ENCODE results near the gene BPIFB6.

BPIFB6 gene

DNA sequence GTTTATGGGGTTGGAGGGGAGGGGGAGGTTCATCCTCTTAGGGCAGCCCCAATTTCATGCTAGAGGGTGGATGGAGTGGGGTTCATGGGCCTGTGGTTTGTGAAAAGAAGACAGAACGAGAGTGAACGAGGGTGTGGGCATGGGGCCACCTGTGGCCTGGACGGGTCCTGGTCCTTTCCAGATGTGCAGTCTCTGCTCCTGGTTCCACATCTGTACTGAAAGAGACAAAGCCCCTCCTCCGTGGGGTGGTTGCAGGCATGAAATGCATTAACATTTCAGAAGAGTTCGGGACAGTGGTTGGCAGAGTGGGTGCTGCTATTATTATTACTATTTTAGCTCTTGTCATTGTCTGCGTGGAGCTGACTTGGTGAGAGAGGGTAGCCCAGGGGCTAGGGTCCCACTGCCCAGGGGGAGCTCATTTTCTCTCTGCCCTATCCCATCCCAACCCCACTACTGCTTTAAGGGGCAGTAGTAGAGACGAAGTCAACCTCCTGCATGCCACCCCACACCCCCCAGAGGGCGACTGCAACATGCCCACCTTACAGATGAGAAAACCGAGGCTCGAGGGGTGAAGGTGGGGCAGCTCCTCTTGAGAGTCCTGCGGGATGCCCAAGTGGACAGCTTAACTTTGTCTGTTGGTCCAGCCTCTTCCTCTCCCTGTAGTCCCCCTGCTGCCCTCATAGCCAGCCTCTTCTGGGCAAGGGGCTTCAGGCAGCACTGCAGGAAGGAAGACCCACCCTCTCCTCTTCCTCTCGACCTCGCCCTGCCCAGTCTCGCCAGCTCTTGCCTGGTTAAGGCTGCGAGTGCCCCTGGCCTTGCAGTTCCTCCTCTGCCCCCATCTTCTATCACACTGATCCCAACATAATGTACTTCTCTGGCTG lies 15.5 kb upstream of the BPIFB6 start:
- DNase-seq (ENCODE audit: low read depth in 1 of 2, low spot score in 1 of 2) = no peak

DNA sequence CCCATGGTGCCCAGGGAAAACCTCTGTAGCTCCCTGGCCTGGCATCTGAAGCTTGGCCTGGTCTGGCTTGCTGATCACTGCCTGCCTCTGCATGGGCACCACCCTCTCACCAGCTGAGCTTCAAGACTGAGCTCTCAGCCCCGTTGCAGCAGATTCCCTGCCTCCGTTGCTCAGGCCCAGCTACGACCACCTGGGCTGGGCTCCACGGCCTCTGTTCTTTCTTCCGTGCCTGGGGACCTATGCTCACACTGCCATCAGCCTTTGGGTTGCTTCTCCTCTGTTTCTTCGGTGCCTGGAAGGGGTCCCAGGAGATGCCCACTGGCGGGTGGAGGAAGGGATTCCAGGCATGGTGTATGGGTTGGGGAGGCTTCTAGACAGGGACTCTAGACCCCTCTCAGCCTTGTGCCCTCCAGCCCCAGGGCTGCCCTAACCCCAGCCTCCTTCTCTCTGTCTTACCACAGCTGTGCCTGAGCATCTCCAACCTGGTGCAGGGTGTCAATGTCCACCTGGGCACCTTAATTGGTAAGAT lies 14.8 kb upstream of the BPIFB6 start:
- DNase-seq (ENCODE audit: low read depth in 1 of 2, low spot score in 1 of 2) = no peak

DNA sequence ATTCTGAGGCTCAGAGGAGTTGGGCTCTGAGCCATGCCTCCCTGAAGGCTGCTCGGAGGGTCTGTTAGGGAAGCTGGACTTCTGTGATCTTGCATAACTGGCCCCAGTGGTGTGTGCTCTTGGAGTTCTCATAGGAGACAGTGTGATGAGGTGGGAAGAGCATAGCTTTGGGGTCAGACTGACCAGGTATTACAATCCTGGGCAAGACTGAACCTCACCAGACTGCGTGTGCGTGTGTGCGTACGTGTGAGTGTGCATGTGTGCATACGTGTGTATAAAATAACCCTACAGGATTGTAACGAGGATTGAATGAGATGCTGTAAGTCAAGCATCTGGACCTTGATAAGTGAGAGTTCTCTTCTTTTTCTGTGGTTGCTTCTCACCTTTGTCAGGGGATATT lies 13.9 kb upstream of the BPIFB6 start:
- DNase-seq (ENCODE audit: low read depth in 1 of 2, low spot score in 1 of 2) = no peak

DNA sequence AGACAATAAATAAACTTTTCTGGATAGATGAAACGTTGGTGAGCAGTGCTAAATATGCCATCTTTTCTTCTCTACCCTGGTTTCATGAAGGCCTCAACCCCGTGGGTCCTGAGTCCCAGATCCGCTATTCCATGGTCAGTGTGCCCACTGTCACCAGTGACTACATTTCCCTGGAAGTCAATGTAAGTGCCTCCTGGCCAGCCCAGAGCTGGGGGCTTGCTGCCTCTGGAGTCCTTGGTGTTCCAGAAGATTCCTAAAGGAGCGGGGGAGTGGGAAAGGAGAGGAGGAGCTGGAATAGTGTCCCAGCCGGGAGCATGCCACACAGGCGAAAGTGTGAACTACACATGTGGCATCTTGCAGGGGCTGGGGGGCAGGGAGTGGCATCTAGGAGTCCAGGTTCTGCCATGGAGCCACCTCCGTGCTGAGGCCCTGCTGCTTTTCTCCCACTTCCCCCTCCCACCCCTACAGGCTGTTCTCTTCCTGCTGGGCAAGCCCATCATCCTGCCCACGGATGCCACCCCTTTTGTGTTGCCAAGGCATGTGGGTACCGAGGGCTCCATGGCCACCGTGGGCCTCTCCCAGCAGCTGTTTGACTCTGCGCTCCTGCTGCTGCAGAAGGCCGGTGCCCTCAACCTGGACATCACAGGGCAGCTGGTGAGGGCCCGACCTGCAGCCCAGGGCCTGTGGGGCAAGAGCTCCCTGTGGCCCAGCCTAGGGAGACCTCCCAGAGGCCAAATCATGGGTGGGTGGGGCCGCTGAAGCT lies 13.1 kb upstream of the BPIFB6 start:
- DNase-seq (ENCODE audit: low read depth in 1 of 2, low spot score in 1 of 2) = no peak

DNA sequence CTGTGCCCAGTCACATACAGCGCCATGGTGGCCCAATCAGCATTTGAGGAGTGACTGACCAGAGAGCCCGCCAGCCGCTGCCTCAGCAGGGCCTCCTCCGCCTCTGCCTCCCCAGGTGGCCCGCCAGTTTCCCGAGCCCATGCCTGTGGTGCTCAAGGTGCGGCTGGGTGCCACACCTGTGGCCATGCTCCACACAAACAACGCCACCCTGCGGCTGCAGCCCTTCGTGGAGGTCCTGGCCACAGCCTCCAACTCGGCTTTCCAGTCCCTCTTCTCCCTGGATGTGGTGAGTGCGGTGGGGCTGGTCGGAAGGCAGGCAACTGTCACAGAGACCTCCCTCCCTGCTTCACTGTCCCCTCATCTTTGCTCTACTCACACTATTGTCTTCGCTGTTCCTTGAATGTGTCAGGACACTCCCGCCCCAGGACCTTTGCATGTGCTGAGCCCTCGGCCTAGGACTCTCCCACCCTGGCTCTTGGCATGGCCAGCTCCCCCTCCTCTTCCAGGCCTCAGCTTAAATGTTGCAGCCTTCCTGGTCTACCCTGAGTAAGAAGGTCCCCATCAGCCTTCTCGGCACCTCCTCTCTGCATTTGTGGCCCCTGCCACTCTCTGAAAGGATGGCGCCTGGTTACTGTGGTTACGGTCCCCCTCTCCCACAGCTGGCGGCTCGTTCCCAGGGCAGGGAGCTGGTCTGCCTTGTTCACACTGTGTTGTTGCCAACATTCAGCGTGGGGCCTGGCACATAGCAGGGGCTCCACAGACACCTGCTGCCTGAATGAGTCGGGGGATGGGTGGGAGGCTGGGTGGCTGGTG lies 11.8 kb upstream of the BPIFB6 start:
- DNase-seq (ENCODE audit: low read depth in 1 of 2, low spot score in 1 of 2) = no peak

DNA sequence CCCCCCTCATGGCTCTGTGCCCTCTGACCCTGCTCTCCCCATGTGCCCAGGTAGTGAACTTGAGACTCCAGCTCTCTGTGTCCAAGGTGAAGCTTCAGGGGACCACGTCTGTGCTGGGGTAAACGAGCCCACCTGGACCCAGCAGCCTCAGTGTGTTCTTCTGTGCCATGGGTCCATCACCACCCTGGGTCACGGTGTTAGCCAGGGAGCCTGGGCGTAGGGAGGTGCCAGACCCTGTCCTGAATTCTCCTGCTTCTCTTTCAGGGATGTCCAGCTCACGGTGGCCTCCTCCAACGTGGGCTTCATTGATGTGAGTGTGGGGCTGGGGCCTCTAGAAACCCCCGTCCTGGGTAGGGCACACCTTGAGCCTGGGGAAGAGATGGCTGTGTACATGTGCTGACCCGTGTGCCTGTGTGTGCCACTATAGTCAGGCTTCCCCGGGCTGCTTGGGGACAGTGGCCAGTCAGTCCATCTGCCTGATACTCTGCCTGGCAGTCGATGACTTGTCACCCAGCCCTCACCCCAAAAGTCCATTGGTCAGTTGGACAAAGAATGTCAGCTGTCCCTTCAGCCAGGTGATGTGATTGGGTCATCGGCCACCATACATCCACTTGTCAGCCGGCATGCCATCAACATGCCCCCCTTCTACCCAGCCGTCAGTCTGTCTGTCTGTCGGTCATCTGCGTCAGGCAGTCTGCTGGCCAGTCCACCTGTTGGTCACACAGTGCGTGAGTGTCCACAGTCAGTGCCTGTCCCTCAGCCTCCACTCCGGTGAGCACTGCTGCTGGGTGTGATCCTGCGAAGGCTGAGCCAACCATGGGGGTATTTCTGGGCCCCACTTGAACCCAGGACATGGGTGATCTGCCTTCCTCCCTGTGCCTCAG lies 10.9 kb upstream of the BPIFB6 start:
- no peak for DNase-seq (ENCODE audit: low read depth in 1 of 2, low spot score in 1 of 2)

DNA sequence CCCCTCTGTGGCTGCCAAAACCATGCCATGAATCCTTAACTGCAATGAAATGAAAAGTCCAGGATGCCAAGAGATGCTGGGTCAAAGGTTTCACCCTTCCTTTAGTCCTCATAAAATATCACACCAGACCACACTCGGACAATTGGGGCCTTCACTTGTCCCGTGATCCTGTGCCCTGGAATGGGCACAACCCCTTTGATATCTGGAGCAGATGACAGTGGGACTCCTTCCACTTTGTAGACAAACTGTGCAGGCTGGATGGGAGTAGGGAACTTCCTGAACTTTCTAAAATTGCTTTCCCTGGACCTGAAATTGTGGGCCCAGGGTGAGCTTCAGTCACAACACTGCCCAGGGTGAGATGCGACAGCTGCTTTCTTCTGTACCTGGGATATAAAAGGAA lies 9.6 kb upstream of the BPIFB6 start:
- no peak for DNase-seq (ENCODE audit: low read depth in 1 of 2, low spot score in 1 of 2)

DNA sequence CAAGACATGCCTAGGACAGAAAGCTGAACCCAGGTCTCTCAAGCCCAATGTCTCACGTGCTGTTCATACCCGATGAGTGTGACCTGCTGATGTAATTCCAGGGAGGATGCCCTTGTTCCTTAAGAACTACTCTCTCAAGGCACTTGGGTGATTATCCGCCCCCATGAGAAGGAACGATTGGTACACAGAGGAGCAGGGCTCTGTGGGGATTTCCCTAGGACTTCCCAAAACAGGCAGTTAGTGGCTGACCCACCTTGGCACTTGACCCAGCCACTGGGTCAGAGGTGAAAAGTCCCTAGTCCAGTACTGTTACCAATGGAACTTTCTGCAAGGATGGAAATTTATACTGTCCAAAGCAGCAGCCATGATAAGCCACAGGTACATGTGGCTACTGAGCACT lies 9.2 kb upstream of the BPIFB6 start:
- DNase-seq (ENCODE audit: low read depth in 1 of 2, low spot score in 1 of 2) = no peak

DNA sequence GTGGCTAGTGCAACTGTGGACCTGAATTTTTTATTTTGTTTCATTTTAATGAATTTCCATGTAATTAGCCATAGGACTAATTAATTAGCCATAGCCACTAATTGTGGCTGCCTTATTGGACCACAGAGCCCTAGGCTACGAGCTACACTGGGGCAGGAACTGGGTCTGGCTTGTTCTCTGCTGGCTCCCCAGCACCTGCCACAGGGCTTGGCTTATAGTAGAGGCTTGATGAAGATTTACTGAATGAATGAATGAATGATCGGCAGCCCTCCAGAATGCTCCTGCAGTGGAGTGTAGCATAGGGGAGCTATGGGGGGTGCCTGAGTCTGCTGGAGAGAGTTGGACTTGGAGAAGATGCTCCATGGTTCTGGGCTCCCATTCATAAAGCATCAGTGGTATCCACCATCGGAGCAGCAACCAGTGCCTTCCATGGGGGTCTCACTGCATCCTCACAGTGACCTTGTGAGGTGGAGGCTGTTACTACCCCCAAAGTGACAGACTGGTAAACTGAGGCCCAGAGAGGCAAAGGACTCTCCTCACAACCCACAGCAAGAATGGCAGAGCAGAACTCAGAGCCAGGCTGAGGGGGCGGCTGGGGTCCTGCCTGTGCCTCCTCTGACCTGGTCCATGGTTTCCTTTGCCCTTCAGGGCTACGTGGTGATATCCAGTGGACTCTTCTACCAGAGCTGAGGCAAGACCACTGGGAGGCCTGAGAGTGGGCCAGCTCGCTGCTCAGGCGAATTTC lies 8.6 kb upstream of the BPIFB6 start:
- DNase-seq (ENCODE audit: low read depth in 1 of 2, low spot score in 1 of 2) = no peak

DNA sequence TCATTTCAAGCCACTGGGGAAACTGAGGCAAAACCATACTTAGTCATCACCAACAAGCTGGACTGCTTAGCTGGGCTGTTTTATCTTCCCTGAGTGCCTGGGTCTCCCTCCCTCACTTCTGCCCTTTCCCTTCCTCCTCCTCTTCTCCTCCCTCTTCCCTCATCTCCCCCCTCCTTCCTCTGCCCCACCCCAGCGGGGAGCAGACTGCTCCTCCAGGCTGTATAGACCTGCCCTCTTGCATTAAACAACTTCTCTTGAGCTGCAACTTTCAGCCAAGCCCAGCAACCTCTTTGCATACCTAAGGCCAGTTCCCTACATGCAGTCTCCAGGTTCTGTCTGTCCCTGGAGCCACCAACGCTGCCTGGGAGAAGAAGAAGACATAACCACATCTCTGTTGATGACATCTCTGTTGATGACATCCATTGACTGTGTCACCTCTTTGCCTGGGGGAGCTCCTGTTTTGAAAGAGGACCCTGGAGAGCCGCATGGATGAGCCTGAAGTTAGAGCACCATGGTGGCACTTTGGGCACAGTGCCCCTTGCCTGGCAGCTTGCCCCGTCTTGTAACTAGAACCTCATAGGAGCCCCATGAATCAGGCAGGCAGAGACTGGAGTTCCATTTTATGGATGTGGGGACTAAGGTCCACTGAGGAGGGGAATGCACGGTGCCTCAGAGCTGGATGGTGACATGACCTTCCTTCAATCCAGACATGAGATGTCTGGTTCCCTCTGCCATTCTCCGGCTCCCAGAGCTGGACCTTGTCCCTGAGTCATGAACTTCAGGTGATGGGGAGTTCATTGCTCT lies 7.8 kb upstream of the BPIFB6 start:
- no peak for DNase-seq (ENCODE audit: low read depth in 1 of 2, low spot score in 1 of 2)

DNA sequence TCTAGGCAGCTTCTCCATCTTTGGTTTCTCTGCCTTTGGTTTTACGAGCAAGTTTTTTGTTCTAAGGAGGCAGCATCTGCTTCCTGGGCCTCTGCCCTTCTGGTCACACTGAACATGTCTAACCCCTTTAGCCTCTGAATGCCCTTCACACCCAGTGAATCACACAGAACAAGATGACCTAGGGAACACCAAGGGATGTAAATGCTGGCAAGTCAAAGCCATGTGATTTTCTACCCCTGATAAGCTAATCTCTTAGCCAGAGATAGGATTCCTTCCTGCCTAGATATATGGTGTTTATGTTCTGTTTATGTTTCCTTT lies 7.2 kb upstream of the BPIFB6 start:
- DNase-seq (ENCODE audit: low read depth in 1 of 2, low spot score in 1 of 2) = no peak

DNA sequence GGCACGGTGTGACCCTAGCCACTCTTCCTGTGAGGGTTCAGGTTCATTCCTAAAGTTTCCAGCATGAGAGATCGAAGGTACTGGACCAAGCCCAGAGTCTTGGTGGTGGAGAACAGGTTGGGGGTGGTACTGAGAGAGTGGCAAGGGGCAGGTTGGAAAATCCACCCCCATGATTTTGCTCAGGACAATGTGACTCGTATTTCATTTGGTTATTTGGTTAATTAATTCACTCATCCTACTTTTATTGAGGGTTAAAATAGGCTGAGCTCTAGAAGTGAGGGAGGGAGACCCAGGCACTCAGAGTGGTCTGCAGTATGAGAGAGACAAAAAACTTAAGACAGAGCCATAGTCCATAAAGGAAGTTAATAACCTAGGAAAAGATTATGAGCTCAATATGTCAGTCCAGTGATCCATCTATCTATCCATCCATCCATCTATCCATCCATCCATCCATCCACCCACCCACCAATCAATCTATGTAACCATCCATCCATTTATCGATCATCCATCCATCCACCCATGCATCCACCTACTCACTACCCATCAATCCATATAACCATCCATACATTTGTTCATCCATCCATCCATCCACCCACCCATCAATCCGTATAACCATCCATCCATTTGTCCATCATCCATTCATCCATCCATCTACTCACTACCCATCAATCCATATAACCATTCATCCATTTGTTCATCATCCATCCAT lies 6.7 kb upstream of the BPIFB6 start:
- DNase-seq (ENCODE audit: low read depth in 1 of 2, low spot score in 1 of 2) = no peak

DNA sequence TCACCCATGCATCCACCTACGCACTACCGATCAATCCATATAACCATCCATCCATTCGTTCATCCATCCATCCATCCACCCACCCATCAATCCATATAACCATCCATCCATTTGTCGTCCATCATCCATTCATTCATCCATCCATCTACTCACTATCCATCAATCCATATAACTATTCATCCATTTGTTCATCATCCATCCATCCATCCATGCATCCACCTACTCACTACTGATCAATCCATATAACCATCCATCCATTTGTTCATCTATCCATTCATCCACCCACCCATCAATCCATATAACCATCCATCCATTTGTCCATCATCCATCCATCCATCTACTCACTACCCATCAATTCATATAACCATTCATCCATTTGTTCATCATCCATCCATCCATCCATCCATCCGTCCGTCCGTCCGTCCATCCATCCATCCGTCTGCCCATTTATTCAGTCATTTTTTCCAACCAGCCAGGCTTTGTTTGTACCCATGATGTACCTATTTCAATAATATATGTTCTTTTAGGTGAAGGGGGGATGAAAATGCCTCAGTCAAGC lies 6.1 kb upstream of the BPIFB6 start:
- no peak for DNase-seq (ENCODE audit: low read depth in 1 of 2, low spot score in 1 of 2)

DNA sequence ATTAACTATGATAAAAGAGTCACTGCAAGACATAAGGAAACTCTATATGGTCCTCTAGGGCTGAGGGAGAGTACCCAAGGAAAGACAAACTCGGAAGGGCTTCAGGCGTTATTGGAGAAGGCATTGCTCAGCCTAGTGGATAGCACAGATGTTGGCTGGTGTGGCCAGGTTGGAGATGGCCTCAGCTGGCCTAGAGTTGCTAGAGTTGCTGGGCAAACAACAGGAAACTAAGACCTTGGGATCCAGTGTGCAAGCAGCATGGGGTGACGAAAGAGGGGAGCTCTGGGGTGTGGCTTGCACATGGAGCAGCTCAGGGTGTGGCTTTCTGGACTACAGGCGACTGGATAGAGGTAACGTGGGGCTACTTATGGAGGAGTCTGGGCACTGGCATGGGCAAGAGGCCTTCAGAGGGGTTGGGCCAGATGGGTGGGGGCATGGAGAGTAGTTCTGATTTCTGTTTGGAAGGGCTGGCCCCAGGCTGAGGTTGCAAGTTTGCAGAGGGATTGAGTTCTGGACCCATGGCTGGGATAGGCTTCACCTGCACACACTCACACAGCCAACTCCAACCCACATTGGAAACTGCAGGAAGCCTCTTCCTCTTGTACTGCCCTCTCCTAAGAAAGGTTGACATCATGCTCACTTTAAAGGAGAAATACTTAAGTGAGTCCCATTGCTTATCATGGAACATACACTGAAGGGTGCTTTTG lies 5.2 kb upstream of the BPIFB6 start:
- DNase-seq (ENCODE audit: low read depth in 1 of 2, low spot score in 1 of 2) = no peak

DNA sequence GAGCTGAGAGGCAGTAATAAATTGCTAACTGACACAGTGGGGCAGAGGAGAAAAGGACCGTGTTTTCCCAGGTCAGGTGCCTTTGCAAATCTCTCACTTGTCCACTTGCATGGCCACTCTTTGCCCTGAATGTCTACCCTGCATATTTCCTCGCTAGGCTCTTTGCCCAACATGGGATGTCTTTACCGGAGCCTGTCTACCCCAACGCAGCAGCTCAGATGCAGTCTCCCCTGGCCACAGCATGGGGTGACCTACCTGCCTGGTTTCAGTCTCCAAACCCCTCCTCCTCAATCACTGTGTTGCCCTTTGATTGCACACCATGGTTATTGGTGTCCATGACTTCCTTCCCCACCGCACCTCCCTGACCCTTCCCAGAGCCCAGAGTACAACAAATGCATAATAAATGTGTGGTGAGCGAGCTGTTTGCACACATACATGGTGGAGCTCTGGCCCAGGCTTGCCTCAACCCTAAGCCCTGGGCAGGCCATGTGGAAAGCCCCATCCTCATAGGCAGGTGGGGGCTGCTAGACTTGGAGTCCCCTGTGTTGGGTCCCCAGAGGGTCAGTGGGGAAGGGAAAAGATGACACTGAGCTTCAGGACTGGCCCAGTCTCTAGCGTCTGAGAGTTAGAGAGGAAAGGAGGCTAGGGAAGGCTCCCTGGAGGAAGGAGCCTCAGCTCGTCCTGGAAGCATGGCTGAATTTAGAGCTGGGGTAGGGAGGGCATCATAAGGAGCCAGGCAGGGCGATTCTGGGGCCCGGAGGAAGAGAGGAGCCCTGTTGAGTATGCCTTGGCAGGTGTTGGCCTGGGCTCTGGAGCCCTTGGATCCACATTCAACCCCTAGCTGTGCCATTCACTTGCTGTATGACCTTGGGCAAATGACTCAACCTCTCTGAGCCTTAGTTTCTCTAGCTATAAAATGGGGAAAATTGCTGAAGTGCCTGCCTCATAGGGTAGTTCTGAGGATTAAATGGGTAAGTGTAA lies 4.4 kb upstream of the BPIFB6 start:
- DNase-seq (ENCODE audit: low read depth in 1 of 2, low spot score in 1 of 2) = no peak
